ENCODE measurements around the gene GNAS-AS1.

GNAS-AS1 gene

GRCh38 chr20:58792426-58792825 lies 58.3 kb downstream of the GNAS-AS1 start:
- in situ Hi-C loops (cut with MboI; ENCODE audit: low sequenced_read_pairs, unreplicated experiment), result no loop called here

GRCh38 chr20:58791286-58791685 lies 59.4 kb downstream of the GNAS-AS1 start:
- no peak for TF ChIP-seq CTCF (IDR thresholded peaks at IDR 0.05; ENCODE audit: borderline replicate concordance, control extremely low read depth, extremely low read depth, insufficient read depth, missing control alignments)

More at GRCh38 chr20:58792426-58792825, 58.3 kb downstream of the GNAS-AS1 start:
- DNase-seq (ENCODE audit: low spot score), result no peak
- TF ChIP-seq CTCF (IDR thresholded peaks at IDR 0.05; ENCODE audit: borderline replicate concordance, control extremely low read depth, extremely low read depth, insufficient read depth, missing control alignments), result no peak

GRCh38 chr20:58790454-58790853 lies 60.2 kb downstream of the GNAS-AS1 start:
- in situ Hi-C loops (cut with MboI; ENCODE audit: low sequenced_read_pairs, unreplicated experiment), result no loop called here
- DNase-seq (ENCODE audit: low spot score), result no peak
- TF ChIP-seq CTCF (IDR thresholded peaks at IDR 0.05; ENCODE audit: borderline replicate concordance, control extremely low read depth, extremely low read depth, insufficient read depth, missing control alignments), result no peak

More at GRCh38 chr20:58791286-58791685, 59.4 kb downstream of the GNAS-AS1 start:
- DNase-seq (ENCODE audit: low spot score), result no peak
- in situ Hi-C loops (cut with MboI; ENCODE audit: low sequenced_read_pairs, unreplicated experiment), result no loop called here

GRCh38 chr20:58788896-58789544 lies 61.7 kb downstream of the GNAS-AS1 start:
- in situ Hi-C loops (cut with MboI; ENCODE audit: low sequenced_read_pairs, unreplicated experiment), result no loop called here
- no peak for DNase-seq (ENCODE audit: low spot score)
- TF ChIP-seq CTCF (IDR thresholded peaks at IDR 0.05; ENCODE audit: borderline replicate concordance, control extremely low read depth, extremely low read depth, insufficient read depth, missing control alignments), result no peak

- in situ Hi-C loops (cut with MboI; ENCODE audit: low sequenced_read_pairs, unreplicated experiment), result no loop called here
- no peak for DNase-seq (ENCODE audit: low spot score)
- TF ChIP-seq CTCF (IDR thresholded peaks at IDR 0.05; ENCODE audit: borderline replicate concordance, control extremely low read depth, extremely low read depth, insufficient read depth, missing control alignments), result no peak
Observed at GRCh38 chr20:58787211-58788005, 63.3 kb downstream of the GNAS-AS1 start.

GRCh38 chr20:58784321-58785074 lies 66.2 kb downstream of the GNAS-AS1 start:
- no peak for TF ChIP-seq CTCF (IDR thresholded peaks at IDR 0.05; ENCODE audit: borderline replicate concordance, control extremely low read depth, extremely low read depth, insufficient read depth, missing control alignments)
- in situ Hi-C loops (cut with MboI; ENCODE audit: low sequenced_read_pairs, unreplicated experiment), result no loop called here
- DNase-seq (ENCODE audit: low spot score), result no peak
